H9 (cell line): ENCODE measurements around the gene TSKU. TPM values are rescaled to one million over a fixed set of nuclear protein-coding genes. Genes with fewer than 3 reads are reported as not detected.

Experiments used
- DNase-seq: peaks from one replicate; pipeline ENCODE4 v3.0.0-alpha.2; 2017
- H2AFZ ChIP-seq: one replicate; pipeline ENCODE4 v1.6.1; 2013; ENCODE audit warnings: mild to moderate bottlenecking, low read length, control low read depth, moderate library complexity
- H2AK5ac ChIP-seq: 2 replicates; pipeline ENCODE4 v1.6.1; 2013; ENCODE audit warnings: low read length, control low read depth, mixed read lengths; ENCODE audit not compliant: insufficient read length
- H2BK120ac ChIP-seq: one replicate; pipeline ENCODE4 v1.6.1; 2013; ENCODE audit warnings: low read depth, mild to moderate bottlenecking, low read length, control low read depth, inconsistent platforms; ENCODE audit not compliant: poor library complexity, severe bottlenecking
- H2BK12ac ChIP-seq: 2 replicates; pipeline ENCODE4 v1.6.1; 2013; ENCODE audit warnings: low read length, control low read depth, mixed read lengths, low read depth; ENCODE audit not compliant: insufficient read length
- H2BK15ac ChIP-seq: 2 replicates; pipeline ENCODE4 v1.6.1; 2013; ENCODE audit warnings: low read depth, low read length, control low read depth
- H2BK20ac ChIP-seq: one replicate; pipeline ENCODE4 v1.6.1; 2013; ENCODE audit warnings: low read depth, mild to moderate bottlenecking, low read length, control low read depth, inconsistent platforms; ENCODE audit not compliant: poor library complexity, severe bottlenecking
- H2BK5ac ChIP-seq: 2 replicates; pipeline ENCODE4 v1.6.1; 2013; ENCODE audit warnings: low read length, control low read depth, mixed read lengths; ENCODE audit not compliant: insufficient read length
- H3K14ac ChIP-seq: 2 replicates; pipeline ENCODE4 v1.6.1; 2013; ENCODE audit warnings: low read length, control low read depth; ENCODE audit not compliant: insufficient read depth
- H3K18ac ChIP-seq: 2 replicates; pipeline ENCODE4 v1.6.1; 2013; ENCODE audit warnings: low read depth, mild to moderate bottlenecking, mixed read lengths, low read length, control low read depth; ENCODE audit not compliant: insufficient read length
- H3K23ac ChIP-seq: 2 replicates; pipeline ENCODE4 v1.6.1; 2013; ENCODE audit warnings: low read length, control low read depth, mixed read lengths, low read depth; ENCODE audit not compliant: insufficient read length
- H3K23me2 ChIP-seq: 2 replicates; pipeline ENCODE4 v1.6.1; 2013; ENCODE audit warnings: low read depth, mild to moderate bottlenecking, mixed read lengths, low read length, control low read depth; ENCODE audit not compliant: insufficient read length, poor library complexity, severe bottlenecking
- H3K27ac ChIP-seq: 2 replicates; pipeline ENCODE4 v1.5.1; 2013; ENCODE audit warnings: low read length, control low read depth, mixed read lengths, low read depth; ENCODE audit not compliant: insufficient read length
- H3K27me3 ChIP-seq: 2 replicates; pipeline ENCODE4 v1.6.1; 2013; ENCODE audit warnings: low read length, control low read depth, inconsistent platforms; ENCODE audit not compliant: insufficient read depth
- H3K4ac ChIP-seq: 2 replicates; pipeline ENCODE4 v1.6.1; 2013; ENCODE audit warnings: low read depth, mild to moderate bottlenecking, control low read depth, inconsistent platforms, low read length, moderate library complexity
- H3K4me1 ChIP-seq: 2 replicates; pipeline ENCODE4 v1.6.1; 2013; ENCODE audit warnings: low read length, control low read depth, inconsistent platforms; ENCODE audit not compliant: insufficient read depth
- H3K4me2 ChIP-seq: 2 replicates; pipeline ENCODE4 v1.6.1; 2013; ENCODE audit warnings: low read length, control low read depth, mixed read lengths; ENCODE audit not compliant: insufficient read length, insufficient read depth
- H3K56ac ChIP-seq: 2 replicates; pipeline ENCODE4 v1.6.1; 2013; ENCODE audit warnings: low read depth, mild to moderate bottlenecking, mixed read lengths, low read length, control low read depth; ENCODE audit not compliant: insufficient read length
- H3K79me1 ChIP-seq: 2 replicates; pipeline ENCODE4 v1.6.1; 2013; ENCODE audit warnings: low read depth, mild to moderate bottlenecking, moderate library complexity, low read length, control low read depth, inconsistent platforms; ENCODE audit not compliant: insufficient read depth, poor library complexity, severe bottlenecking
- H3K79me2 ChIP-seq: 2 replicates; pipeline ENCODE4 v1.6.1; 2013; ENCODE audit warnings: low read length, control low read depth, inconsistent platforms; ENCODE audit not compliant: insufficient read depth
- H3K9ac ChIP-seq: 2 replicates; pipeline ENCODE4 v1.6.1; 2013; ENCODE audit warnings: low read length, control low read depth, mixed read lengths; ENCODE audit not compliant: insufficient read length; ENCODE audit errors: extremely low read depth
- H3K9me3 ChIP-seq: one replicate; pipeline ENCODE4 v1.6.1; 2013; ENCODE audit warnings: low read depth, low read length, inconsistent platforms; ENCODE audit not compliant: control insufficient read depth
- H3T11ph ChIP-seq: one replicate; pipeline ENCODE4 v1.6.1; 2013; ENCODE audit warnings: mild to moderate bottlenecking, low read length, control low read depth, inconsistent platforms
- H4K20me1 ChIP-seq: one replicate; pipeline ENCODE4 v1.6.1; 2013; ENCODE audit not compliant: control insufficient read depth, insufficient read length, insufficient read depth
- H4K5ac ChIP-seq: 2 replicates; pipeline ENCODE4 v1.6.1; 2013; ENCODE audit warnings: low read depth, mild to moderate bottlenecking, mixed read lengths, low read length, control low read depth; ENCODE audit not compliant: insufficient read length
- H4K8ac ChIP-seq: replicated peaks from 2 replicates; pipeline ENCODE4 v1.6.1; 2013; ENCODE audit warnings: low read length, control low read depth, mixed read lengths, low read depth; ENCODE audit not compliant: insufficient read length
- H4K91ac ChIP-seq: 2 replicates; pipeline ENCODE4 v1.6.1; 2013; ENCODE audit warnings: low read depth, mild to moderate bottlenecking, moderate library complexity, mixed read lengths, low read length, control low read depth; ENCODE audit not compliant: insufficient read length
- H3K27ac Mint-ChIP-seq, 3 experiments: 2 replicates in 2 of 3; 3 replicates in 1 of 3; pipeline ENCODE4 v1.8.0; 2020 to 2021; ENCODE audit warnings: mixed read lengths in 3 of 3, mild to moderate bottlenecking in 1 of 3, moderate library complexity in 1 of 3
- H3K27me3 Mint-ChIP-seq: 2 replicates; pipeline ENCODE4 v1.8.0; 2021; ENCODE audit warnings: low read depth, mild to moderate bottlenecking, moderate library complexity, mixed read lengths
- H3K36me3 Mint-ChIP-seq, 3 experiments: 2 replicates in 2 of 3; 3 replicates in 1 of 3; pipeline ENCODE4 v1.8.0; 2020 to 2021; ENCODE audit warnings: low read depth in 3 of 3, mixed read lengths in 3 of 3; ENCODE audit not compliant: insufficient read depth in 1 of 3
- H3K4me1 Mint-ChIP-seq, 2 experiments: 2 replicates each; pipeline ENCODE4 v1.8.0; 2020; ENCODE audit warnings: mixed read lengths in 2 of 2
- H3K4me3 Mint-ChIP-seq, 2 experiments: 2 replicates in 1 of 2; 3 replicates in 1 of 2; pipeline ENCODE4 v1.8.0; 2020 to 2021; ENCODE audit warnings: mild to moderate bottlenecking in 2 of 2, mixed read lengths in 2 of 2, moderate library complexity in 1 of 2
- H3K9me3 Mint-ChIP-seq, 2 experiments: 2 replicates in 1 of 2; 3 replicates in 1 of 2; pipeline ENCODE4 v1.8.0; 2020; ENCODE audit warnings: mild to moderate bottlenecking in 2 of 2, mixed read lengths in 2 of 2, moderate library complexity in 1 of 2
- CTCF ChIP-seq: fragments of 200-600 bp; sonication (generic); conservative IDR thresholded peaks from 3 replicates; pipeline ENCODE4 v1.8.0; 2021; ENCODE audit warnings: antibody characterized with exemption, mild to moderate bottlenecking
- WGBS: extraction: QIAGEN DNeasy Blood & Tissue Kit; methylation state at CpG from one replicate; pipeline ENCODE4 v1.1.7; 2013; ENCODE audit warnings: missing lambda C conversion rate, low lambda C conversion rate, mixed read lengths; ENCODE audit not compliant: insufficient read length; ENCODE audit errors: extremely low coverage; 5-methylcytosine and 5-hydroxymethylcytosine counted together
- total RNA-seq: library from RNA; stranded (reverse); gene quantifications from 2 replicates; pipeline ENCODE4 v1.2.1, GENCODE V29; 2021

TSKU gene
- total RNA-seq, 1 experiment from 2014 or later, result 25.4 TPM

GRCh38 chr11:76781046-76781801, 1.9 kb upstream of the TSKU start:
- Histone ChIP-seq H4K91ac (no peak overlapping the region), H2BK12ac (no peak overlapping the region), H3K79me2 (peaks cover 16% of the 10 kb centered on the region; the same call in 1 of the 2 replicates), H3K4me2 (peak overlapping the region; percentile 8), H3K4me1 (peaks cover 19% of the 10 kb centered on the region; the same call in 1 of the 2 replicates), H2BK20ac (no peak overlapping the region), H2BK120ac (no peak overlapping the region), H3K79me1 (peaks cover 6% of the 10 kb centered on the region), H3K27me3 (no peaks in the 10 kb centered on the region), H2BK15ac (no peak overlapping the region), H3K56ac (no peak overlapping the region), H3K9me3 (peaks cover 5% of the 10 kb centered on the region), H2BK5ac (no peak overlapping the region), H3K9ac (no peak overlapping the region), H3K23ac (no peak overlapping the region), H2AFZ (no peak overlapping the region), H3K23me2 (peaks cover 10% of the 10 kb centered on the region), H3K4ac (no peak overlapping the region), H4K20me1 (no peaks in the 10 kb centered on the region), H3K14ac (no peak overlapping the region), H4K5ac (no peak overlapping the region), H2AK5ac (no peak overlapping the region), H3T11ph (no peak overlapping the region), H4K8ac (no peak overlapping the region), H3K18ac (no peak overlapping the region), H3K27ac (no peak overlapping the region)
- peaks cover 28 to 34% of the 10 kb centered on the region in 2 experiments for H3K9me3 Mint-ChIP-seq
- DNase-seq, result no peak
- peak overlapping the region; percentile 80 to 88; a peak in 4 of 5 replicates for H3K4me3 Mint-ChIP-seq
- peaks cover 32 to 47% (median 42%) of the 10 kb centered on the region in 3 experiments for H3K36me3 Mint-ChIP-seq
- TF ChIP-seq CTCF, result no peak
- H3K27ac Mint-ChIP-seq, result no peak overlapping the region; a peak in 1 of 7 replicates
- peaks cover 42 to 45% of the 10 kb centered on the region in 2 experiments for H3K4me1 Mint-ChIP-seq
- H3K27me3 Mint-ChIP-seq, result peaks cover 16% of the 10 kb centered on the region
- no CpG with 5 or more reads among the region's 8 CpGs for WGBS
